Left renal pelvis (tissue), 4 donors: Measurements from ENCODE around the gene A4GALT. TPM values are rescaled to one million over a fixed set of nuclear protein-coding genes. Genes with fewer than 3 reads are reported as not detected.

Experiments
- DNase-seq, 4 donors: peaks; one replicate each; pipeline ENCODE4 v3.0.0-alpha.2; 2013; ENCODE audit warnings: low read depth in 4 of 4, low spot score in 3 of 4
- polyA plus RNA-seq, 4 donors: library from polyadenylated mRNA; unstranded; fragments of 120-200 nt; gene quantifications; one replicate each; pipeline ENCODE4 v1.2.1, GENCODE V29; 2013; ENCODE audit not compliant: insufficient read length in 4 of 4

The A4GALT gene
- polyA plus RNA-seq, 4 donors = 1.8 to 23.3 (median 15.1) TPM

DNA sequence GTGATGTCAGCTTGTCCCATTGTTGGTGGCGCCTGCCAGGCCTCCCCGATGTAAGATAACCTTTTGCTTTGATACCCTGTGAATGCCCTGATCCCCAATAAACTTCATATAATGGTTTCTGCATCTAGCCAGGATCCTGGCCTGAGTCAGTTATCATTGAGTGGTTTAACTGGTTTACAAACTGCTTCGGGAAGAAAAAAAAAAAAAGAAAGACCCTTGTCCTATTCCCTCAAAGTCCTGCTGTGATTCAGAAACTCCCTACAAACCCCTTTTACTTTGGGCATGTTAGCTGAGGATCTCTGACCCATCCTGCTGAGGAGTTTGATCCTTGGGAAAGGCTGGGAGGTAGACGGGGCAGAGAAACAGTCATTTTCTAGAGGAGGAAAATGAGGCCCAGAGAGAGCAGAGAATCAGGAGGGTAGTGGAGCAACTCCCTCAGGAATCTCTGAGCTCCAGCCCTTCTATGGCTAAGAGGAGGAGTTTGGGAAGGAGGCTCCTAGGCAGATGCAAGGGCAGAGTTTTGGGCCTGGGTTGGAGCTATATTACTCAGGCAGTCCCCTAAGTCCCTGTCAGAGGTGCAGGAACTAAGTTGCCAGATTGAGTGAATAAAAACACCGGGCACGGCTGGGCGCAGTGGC is 66.1 kb downstream of the A4GALT start:
- DNase-seq = no peak

DNA sequence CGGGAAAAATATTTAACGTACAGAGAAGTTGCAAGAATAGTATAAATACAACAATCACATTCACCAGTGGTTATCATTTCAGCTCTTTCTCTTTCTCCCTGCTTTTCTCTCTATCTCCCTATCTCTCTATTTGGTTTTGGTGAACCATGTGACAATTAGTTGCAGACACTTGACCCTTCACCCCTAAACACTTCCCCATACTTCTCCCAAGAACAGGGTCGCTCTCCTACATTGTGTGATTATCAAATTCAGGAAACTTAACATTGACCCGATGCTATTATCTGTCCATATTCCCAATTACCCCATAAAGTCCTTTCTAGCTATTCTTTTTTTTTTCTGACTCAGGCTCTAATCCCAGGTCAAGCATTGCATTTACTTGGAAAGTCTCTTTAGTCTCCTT is 66.7 kb downstream of the A4GALT start:
- no peak for DNase-seq

DNA sequence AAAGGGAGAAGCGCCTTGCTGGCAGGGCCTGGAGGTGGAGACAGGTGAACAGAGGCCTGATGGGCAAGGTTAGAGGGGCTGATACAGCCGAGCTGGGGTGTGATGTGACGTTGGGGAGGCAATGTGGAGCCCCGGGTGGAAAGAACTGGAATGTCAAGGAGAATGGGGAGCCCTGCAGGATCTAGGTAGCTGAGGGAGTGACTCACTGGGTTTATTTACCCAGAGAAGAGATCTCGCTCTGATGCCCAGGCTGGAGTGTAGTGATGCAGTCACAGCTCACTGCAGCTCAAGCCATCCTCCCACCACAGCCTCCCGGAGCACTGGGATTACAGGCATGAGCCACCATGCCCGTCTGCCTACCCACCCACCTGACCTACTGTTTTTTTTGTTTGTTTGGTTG is 69.5 kb downstream of the A4GALT start:
- DNase-seq = no peak

DNA sequence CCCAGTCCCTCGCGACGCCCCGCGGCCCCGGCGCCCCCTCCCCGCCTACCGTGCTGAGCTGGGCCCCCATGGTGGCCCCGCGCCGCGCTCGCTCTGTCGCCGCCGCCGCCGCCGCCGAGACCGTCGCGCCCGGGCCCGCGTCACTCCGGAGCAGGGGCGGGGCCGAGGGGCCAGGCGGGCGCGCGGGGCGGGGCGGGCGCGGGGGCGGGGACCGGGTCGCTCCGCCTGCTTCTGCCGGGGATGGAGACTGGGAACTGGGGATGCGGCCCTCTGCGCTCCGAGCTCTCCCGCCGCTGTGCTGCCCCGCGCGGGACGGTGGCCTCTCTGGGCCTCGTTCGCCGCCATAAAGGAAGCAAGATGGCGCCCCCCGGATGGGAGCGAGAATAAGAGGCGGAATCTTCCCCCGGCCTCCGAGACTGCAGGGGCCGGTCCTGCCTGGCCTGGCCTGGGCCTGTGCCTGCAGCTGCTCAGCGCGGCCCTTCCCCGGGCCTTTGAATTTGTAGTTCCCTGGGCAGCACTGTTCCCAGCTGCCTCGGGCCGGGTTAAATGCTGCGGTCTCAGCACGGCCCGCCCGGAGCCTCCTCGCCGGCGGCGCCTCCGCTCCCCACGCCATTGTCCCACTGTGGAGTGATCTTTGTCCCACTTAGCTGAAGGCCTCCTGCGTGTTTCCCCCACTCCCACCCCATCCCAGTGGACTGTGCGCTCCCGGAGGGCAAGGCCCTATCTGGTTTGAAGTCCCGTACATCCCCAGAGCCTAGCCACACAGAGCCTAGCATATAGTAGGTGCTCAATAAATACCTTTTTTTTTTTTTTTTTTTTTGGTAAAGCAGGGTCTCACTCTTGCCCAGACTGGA is 71.2 kb downstream of the A4GALT start, which contains the start of gene CYB5R3:
TSS of gene CYB5R3 (minus strand) at position 147 of the 854 bp plus-strand sequence. CDS start at position 70, 77 bp downstream.
- DNase-seq = no peak

DNA sequence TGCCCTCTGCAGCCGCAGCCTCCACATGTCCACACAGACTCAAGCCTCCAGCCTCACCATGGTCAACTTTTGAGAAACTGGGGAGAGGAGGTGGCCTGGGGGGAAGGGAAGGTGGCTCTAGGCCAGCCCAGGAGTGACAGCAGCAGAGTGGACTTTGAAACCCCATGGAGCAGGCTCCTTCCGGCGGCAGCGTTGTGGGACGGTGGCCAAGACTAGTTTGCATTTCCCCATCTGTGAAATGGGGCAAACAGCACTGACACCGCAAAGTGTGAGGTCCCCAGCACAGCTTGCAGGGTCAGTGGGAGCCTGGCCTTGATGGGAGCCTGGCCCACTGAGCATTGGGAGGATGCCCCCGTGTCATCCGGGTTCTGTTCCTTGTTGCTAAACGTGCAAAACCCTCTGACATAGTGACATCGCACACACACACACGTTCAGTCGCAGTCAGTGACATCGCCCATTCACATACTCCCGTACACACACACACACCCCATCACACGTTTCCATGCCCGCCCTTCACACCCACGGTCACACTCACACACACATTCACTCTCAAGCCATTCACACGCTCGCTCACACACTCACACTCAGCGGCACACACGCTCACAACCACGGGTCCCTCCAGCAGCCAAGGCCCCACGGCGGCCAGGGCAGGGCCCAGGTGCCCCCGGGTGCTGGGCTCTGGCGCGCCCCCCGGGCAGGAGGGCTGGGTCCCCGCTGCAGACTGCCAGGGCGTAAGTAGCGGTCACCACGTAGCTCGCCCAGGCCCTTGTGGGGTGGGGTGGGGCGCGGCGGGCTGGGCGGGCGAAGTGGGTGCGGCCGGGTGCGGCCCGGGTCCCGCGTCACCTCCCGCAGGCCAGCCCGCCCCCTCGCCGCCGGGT is 72.1 kb downstream of the A4GALT start:
- no peak for DNase-seq

DNA sequence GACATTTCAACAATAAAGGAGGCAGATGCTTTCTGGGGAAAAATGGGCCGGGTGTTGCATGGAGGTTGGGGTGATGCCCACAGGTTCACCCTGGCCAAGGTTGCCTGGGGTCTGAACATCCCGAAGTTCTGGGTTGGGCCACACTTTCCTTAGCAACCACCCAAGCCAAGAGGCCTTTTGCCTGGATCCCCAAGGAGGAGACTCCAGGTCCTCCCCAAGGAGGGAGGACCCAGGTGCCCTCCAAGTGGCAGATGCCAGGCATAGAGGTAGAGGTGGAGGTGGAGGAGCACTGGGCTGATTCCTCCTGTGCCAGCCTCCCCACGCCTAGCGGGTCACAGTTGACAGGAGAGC is 72.7 kb downstream of the A4GALT start:
- DNase-seq = no peak

DNA sequence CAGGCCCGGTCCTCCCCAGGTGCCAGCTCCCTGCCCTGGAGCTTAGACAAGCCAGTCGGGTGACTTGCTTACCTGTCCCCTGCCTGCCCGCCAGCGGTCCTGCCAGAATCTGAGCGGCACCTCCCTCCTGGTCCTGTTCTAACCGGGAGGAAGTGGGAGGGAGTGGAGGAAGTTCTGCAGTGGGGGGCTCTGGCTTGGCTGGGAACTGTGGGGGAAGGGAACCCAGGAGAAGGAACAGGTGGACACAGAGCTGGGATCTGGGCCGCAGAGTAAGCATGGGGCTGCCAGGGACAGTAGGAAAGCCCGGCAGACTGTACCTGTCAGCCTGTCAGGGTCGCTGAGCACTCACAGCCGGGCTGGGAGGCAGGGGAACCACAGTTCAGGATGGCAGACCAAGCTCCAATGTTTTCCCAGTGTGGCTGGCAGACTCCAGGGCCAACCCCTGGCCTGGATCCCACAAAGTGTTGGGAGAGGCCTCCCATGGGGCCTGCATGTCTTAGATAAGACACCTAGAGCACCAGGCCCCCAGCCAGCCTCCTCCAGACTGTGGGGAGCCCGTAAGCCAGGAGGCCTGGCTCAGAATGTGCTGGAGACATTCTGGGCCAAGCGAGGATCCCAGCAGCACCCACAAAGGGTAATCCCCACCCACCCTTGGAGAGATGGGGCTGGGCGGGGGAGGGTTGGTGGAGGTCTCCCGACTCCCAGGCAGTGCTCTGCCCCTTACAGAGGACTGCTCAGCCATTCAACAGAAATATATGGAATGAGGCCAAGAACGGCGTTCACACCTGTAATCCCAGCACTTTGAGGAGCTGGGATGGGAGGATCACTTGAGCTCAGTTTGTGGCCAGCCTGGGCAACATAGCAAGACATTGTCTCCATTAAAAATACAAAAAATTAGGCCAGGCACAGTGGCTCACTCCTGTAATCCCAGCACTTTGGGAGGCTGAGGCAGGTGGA is 73.8 kb downstream of the A4GALT start:
- no peak for DNase-seq

DNA sequence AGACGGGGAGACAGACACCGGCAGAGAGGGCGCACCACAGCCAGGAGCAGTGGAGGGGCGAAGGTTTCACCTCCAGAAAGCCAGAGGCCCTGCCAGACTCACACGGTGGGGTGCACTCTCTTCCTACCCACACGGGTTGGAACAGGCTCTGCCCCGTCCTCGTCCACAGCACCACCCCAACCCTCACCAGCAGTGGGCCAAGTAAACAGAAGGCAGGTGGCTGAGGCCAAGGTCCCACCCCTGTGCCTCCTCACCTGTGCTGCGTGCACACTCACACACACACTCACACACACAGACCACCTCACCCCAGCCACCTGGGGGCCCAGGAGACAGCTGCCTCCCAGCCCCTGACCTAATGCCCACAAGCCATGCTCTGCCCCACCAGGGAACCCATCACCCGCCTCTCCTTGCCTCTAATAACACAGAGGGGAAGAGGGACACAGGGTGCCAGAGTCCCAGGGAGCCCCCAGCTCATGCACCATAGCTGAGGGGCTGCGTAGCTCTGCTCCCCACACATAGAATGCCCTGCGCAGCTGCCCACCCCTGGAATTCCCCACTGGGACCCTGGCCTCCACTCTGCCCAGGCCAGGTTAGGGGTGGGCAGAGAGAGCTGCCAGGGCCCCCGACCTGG is 74.6 kb downstream of the A4GALT start:
- no peak for DNase-seq

DNA sequence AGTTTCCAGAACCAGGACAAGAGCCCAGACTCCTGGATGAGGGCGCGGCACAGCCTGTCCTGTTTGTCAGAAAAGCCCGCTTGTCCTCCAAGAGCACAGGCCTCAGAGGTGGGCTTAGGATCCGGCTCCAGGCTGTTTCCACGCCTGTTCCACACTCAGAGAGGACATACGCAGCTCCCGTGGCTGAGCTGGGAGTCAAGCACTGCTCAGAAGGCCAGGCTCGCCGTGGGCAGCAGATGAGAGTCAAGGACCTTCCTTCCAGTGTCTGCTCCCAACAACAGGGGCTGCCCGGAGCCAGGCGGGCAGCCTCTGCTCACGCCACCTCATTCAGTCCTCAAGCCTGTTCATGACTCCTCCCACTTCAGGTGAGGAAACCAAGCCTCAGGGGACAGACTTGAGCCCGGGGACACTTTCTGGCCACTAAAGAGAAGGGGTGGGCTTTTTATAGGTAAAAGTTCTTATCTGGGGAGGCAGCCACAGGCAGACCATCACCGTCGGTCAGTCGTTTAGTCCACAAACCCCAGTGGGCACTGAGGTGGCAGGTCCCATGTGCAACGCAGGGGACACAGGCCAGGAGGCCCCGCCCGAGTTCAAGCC is 75.2 kb downstream of the A4GALT start:
- no peak for DNase-seq

DNA sequence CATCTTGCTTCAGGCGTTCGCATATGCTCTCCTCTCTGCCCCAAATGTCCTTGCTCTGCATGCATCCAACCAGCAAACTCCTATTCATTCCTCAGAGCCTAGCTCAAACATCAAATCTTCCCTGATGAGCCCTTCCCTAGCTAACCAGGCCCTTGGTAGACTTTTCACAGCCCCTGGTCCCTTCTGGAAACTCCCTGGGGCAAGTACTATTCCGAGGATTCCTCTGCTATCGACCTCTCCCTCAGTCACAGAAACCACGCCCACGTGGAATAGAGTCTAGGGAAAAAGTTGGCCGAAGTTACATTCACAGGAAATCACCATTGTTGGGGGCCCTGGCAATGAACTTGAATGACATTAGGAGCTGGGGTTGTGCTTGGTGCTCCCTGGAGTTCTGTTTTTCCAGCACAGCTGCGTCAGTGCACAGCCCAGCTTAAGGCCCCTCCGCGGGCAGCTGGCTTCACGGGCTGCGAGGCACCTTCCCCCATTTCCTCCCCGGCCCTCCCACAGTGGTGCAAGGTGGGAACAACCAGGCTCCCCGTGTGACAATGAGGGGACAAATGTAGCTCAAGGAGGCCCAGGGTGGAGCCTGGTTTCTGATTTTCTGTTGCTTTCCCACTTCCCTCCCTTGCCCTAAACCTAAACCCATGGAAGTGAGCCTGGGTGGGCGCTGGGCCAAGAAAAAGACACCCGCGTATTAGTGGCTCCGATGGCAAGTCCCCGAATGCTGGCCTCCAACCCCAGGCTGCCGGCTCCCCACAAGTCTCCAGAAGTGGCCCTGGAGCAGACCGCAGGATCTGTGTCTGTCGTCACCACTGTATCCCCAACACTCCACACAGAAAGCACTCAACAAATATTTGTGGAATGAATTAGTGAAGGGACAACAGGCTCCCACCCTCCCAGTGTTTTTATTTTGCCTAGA is 76.0 kb downstream of the A4GALT start:
- no peak for DNase-seq

DNA sequence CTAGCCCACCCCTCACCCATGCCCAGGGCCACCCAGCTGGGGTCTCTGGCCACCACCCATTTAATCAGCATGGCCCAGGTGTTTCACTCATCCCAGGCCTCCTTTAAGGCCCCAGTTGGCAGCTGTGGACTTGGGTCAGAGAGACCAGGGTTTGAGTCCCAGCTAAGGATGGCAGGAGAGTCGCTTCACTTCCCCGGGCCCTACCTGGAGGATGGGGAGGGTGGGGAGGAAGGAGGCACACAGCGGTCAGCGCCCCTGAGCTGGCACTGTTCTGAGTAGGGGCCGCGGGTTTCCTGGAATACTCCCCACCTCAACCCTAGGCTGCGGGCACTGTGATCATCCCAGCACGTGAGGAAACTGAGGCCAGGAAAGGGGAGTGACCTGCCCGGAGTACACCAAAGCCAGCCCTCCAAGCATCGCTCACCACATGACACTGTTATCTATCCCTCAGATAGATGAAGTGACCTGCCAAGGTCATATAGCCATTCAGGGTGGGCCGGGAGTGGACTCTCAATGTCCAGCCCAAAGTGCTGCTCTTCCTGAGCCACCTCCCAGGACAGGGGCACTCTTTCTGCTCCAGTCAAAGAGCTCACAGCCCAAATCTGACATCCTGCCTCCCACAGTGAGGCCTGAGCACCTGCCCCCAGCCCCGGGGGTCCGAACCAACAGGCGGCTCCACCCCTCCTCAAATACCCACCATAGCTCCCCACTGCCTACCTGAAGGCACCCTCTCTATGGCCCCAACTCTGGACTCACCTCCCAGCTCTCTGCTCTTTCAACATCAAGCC is 76.8 kb downstream of the A4GALT start:
- DNase-seq = no peak

DNA sequence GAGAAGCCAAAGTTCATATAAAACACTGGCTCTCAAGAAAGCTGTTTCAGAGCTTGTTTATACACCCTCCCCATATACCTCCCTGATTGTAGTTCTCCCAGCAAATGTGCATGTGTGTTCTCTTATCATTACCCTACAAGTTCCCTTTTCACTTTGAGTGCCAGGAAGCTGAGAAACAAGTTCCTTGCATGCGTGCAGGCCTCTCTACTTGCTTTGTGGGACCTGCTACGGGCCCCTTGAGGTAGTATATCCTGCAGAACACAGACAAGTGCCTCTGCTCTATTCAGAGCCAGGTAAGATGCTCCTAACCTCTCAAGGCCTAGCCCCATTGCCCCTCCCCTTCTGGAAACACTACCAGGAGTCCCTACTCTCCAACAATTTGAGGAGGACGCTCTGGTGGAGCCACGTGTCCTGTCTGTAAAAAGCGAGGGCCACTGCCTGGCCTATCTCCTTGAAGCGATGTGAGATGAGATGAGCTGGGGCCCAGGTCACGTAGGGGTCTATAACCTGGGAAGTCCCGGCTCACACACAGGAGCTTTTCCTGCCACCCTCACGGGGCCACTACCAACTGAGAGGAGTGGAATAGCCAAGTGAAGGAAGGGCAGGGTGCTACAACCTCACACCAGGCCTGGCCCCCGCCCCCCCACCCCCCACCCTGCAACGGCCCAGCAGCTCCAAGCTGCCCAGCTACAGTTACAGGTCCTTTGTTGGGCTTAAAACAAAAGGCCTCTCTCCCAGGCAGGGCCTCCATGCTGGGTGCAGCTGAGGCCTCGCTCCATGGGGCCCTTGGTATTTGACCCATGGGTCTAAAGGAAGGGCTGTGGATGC is 77.7 kb downstream of the A4GALT start:
- no peak for DNase-seq
